22Rv1 (cell line): Measurements from ENCODE around the gene SETD2.

Experiments
- CTCF ChIP-seq: fragments of 450-650 bp; IDR thresholded peaks from 2 replicates; pipeline ENCODE4 v1.5.1; 2017; ENCODE audit warnings: mild to moderate bottlenecking
- ZFX ChIP-seq: fragments of 450-650 bp; IDR thresholded peaks from 2 replicates; pipeline ENCODE4 v1.6.1; 2017; ENCODE audit warnings: antibody characterized with exemption, borderline replicate concordance

- TF ChIP-seq CTCF (no peak), ZFX (no peak)
These were observed 77.8 kb downstream of the SETD2 start for GRCh38 chr3:47086071-47086470.
